Vagina (tissue), 2 donors: Measurements from ENCODE around the gene PTPRB. TPM values are rescaled to one million over a fixed set of nuclear protein-coding genes. Genes with fewer than 3 reads are reported as not detected.
A peak's percentile ranks its signal among the peaks of the same experiment; 100 is the strongest.

Source experiments
- DNase-seq, 2 donors: peaks; one replicate each; pipeline ENCODE4 v3.0.0-alpha.2; 2017; ENCODE audit errors: extremely low spot score in 2 of 2
- H3K27ac ChIP-seq: fragments of 200-600 bp; sonication (generic); one replicate; pipeline ENCODE4 v1.5.1; 2019
- H3K27me3 ChIP-seq: fragments of 200-600 bp; sonication (generic); one replicate; pipeline ENCODE4 v1.5.1; 2019
- H3K36me3 ChIP-seq, 2 donors: fragments of 200-600 bp; sonication (generic); one replicate each; pipeline ENCODE4 v1.5.1; 2017 to 2019
- H3K4me1 ChIP-seq: fragments of 200-600 bp; sonication (generic); one replicate; pipeline ENCODE4 v1.5.1; 2019
- H3K4me3 ChIP-seq, 2 donors: fragments of 200-600 bp; sonication (generic); 1 replicate in 1 of 2; 2 replicates in 1 of 2; pipeline ENCODE4 v1.5.1; 2016 to 2019
- H3K9me3 ChIP-seq: fragments of 200-600 bp; sonication (generic); one replicate; pipeline ENCODE4 v1.5.1; 2019
- CTCF ChIP-seq, 3 experiments: fragments of 450-650 bp in 2 of 3; fragments of 200-600 bp in 1 of 3; sonication (generic) in 1 of 3; IDR thresholded peaks; one replicate each; pipeline ENCODE4 v1.5.1; 2017 to 2019; ENCODE audit warnings: antibody characterized with exemption in 3 of 3, mild to moderate bottlenecking in 2 of 3, moderate library complexity in 2 of 3
- POLR2A ChIP-seq, 2 donors: fragments of 450-650 bp; IDR thresholded peaks; one replicate each; pipeline ENCODE4 v1.6.1; 2017; ENCODE audit warnings: antibody characterized with exemption in 2 of 2, mild to moderate bottlenecking in 2 of 2, moderate library complexity in 2 of 2
- POLR2AphosphoS5 ChIP-seq, 2 donors: sonication (generic); formaldehyde crosslinking; IDR thresholded peaks; one replicate each; pipeline ENCODE4 v1.9.0; 2017; ENCODE audit warnings: antibody characterized with exemption in 2 of 2, mild to moderate bottlenecking in 2 of 2, low read depth in 1 of 2; ENCODE audit not compliant: insufficient read depth in 1 of 2
- intact Hi-C: fragments of 100-400 bp; cut with DNase I; formaldehyde crosslinking; loops from one replicate; pipeline ENCODE4 v1.15.1; 2023
- total RNA-seq: library from RNA; depleted of rRNA; stranded (reverse); fragments of >200 nt; gene quantifications from one replicate; pipeline ENCODE4 v1.2.3, GENCODE V29; 2016

The PTPRB gene
- total RNA-seq, 1 donor from 2014 or later: 21.9 TPM

GRCh38 chr12:70604662-70605061 is 32.6 kb downstream of the PTPRB start:
- DNase-seq: no peak
- H3K4me1 ChIP-seq: peaks cover 5% of the 10 kb centered on the region
- intact Hi-C loops: no loop called here
- H3K36me3 ChIP-seq: no peaks in the 10 kb centered on the region
- TF ChIP-seq CTCF (IDR thresholded peaks at IDR 0.05): no peak
- no peak for TF ChIP-seq POLR2A (IDR thresholded peaks at IDR 0.05)
- TF ChIP-seq POLR2AphosphoS5 (IDR thresholded peaks at IDR 0.05; ENCODE audit: insufficient read depth in 1 of 2, low read depth in 1 of 2): no peak
- no peak overlapping the region for H3K27ac ChIP-seq
- no peak overlapping the region for H3K4me3 ChIP-seq
- H3K27me3 ChIP-seq: no peaks in the 10 kb centered on the region
- no peaks in the 10 kb centered on the region for H3K9me3 ChIP-seq

GRCh38 chr12:70603044-70603443 is 34.2 kb downstream of the PTPRB start:
- Histone ChIP-seq H3K27me3 (no peaks in the 10 kb centered on the region), H3K36me3 (no peaks in the 10 kb centered on the region), H3K27ac (no peak overlapping the region), H3K4me3 (no peak overlapping the region), H3K4me1 (no peaks in the 10 kb centered on the region), H3K9me3 (no peaks in the 10 kb centered on the region)
- intact Hi-C loops: no loop called here
- TF ChIP-seq POLR2AphosphoS5 (IDR thresholded peaks at IDR 0.05; ENCODE audit: insufficient read depth in 1 of 2, low read depth in 1 of 2) (no peak), CTCF (IDR thresholded peaks at IDR 0.05) (no peak), POLR2A (IDR thresholded peaks at IDR 0.05) (no peak)
- no peak for DNase-seq

- no peak for DNase-seq
- Histone ChIP-seq H3K27ac (no peak overlapping the region), H3K36me3 (no peaks in the 10 kb centered on the region), H3K9me3 (no peaks in the 10 kb centered on the region), H3K27me3 (no peaks in the 10 kb centered on the region), H3K4me1 (no peaks in the 10 kb centered on the region), H3K4me3 (no peak overlapping the region)
- intact Hi-C loops: loop anchor here (10.0 kb wide), 1 partner anchor 126 kb away; no protein-coding TSS in a partner anchor
- TF ChIP-seq CTCF (IDR thresholded peaks at IDR 0.05): no peak
- TF ChIP-seq POLR2AphosphoS5 (IDR thresholded peaks at IDR 0.05; ENCODE audit: insufficient read depth in 1 of 2, low read depth in 1 of 2): peak in 1 of 2 donors; percentile 19
Measured at GRCh38 chr12:70598467-70599193, 38.6 kb downstream of the PTPRB start.

GRCh38 chr12:70592664-70593063 is 44.6 kb downstream of the PTPRB start:
- no peaks in the 10 kb centered on the region for H3K9me3 ChIP-seq
- TF ChIP-seq CTCF (IDR thresholded peaks at IDR 0.05): no peak
- TF ChIP-seq POLR2AphosphoS5 (IDR thresholded peaks at IDR 0.05; ENCODE audit: insufficient read depth in 1 of 2, low read depth in 1 of 2): no peak
- no peaks in the 10 kb centered on the region for H3K36me3 ChIP-seq
- no peaks in the 10 kb centered on the region for H3K27me3 ChIP-seq
- no peak for DNase-seq
- no peak overlapping the region for H3K27ac ChIP-seq
- intact Hi-C loops: loop anchor here (10.0 kb wide), 1 partner anchor 132 kb away; no protein-coding TSS in a partner anchor
- no peak overlapping the region for H3K4me3 ChIP-seq
- H3K4me1 ChIP-seq: no peaks in the 10 kb centered on the region

GRCh38 chr12:70590549-70591226 is 46.5 kb downstream of the PTPRB start:
- no peaks in the 10 kb centered on the region for H3K9me3 ChIP-seq
- no peaks in the 10 kb centered on the region for H3K27me3 ChIP-seq
- DNase-seq: no peak
- no peak overlapping the region for H3K4me3 ChIP-seq
- TF ChIP-seq CTCF (IDR thresholded peaks at IDR 0.05) (no peak), POLR2A (IDR thresholded peaks at IDR 0.05) (no peak), POLR2AphosphoS5 (IDR thresholded peaks at IDR 0.05; ENCODE audit: insufficient read depth in 1 of 2, low read depth in 1 of 2) (no peak)
- intact Hi-C loops: loop anchor here (10.0 kb wide), 1 partner anchor 134 kb away; no protein-coding TSS in a partner anchor
- no peak overlapping the region for H3K27ac ChIP-seq
- no peaks in the 10 kb centered on the region for H3K36me3 ChIP-seq
- no peaks in the 10 kb centered on the region for H3K4me1 ChIP-seq
